HG02798 (cell line): Measurements from ENCODE around the gene FLRT1.

ENCODE experiments used
- ATAC-seq: cut with Tn5 transposase; IDR thresholded peaks from one replicate; pipeline ENCODE4 v1.9.1; 2021; ENCODE audit warnings: mild to moderate bottlenecking; ENCODE audit not compliant: unreplicated experiment, poor library complexity

FLRT1 gene

GRCh38 chr11:64062185-64063039 is 26.7 kb downstream of the FLRT1 start:
- no peak for ATAC-seq

- no peak for ATAC-seq
Observed at GRCh38 chr11:64063777-64064176, 28.0 kb downstream of the FLRT1 start.

GRCh38 chr11:64064374-64065140 is 28.8 kb downstream of the FLRT1 start:
- ATAC-seq: no peak

- ATAC-seq: no peak
Observed at GRCh38 chr11:64065141-64065465, 29.4 kb downstream of the FLRT1 start.

GRCh38 chr11:64065712-64066111 is 30.0 kb downstream of the FLRT1 start:
- ATAC-seq: no peak

- ATAC-seq: no peak
Observed at GRCh38 chr11:64067230-64067993, 31.7 kb downstream of the FLRT1 start.

GRCh38 chr11:64068705-64069400 is 33.1 kb downstream of the FLRT1 start:
- ATAC-seq: no peak

GRCh38 chr11:64069401-64070313 is 33.9 kb downstream of the FLRT1 start:
- no peak for ATAC-seq

- no peak for ATAC-seq
Observed at GRCh38 chr11:64070314-64070681, 34.6 kb downstream of the FLRT1 start.

GRCh38 chr11:64071849-64072248 is 36.1 kb downstream of the FLRT1 start:
- ATAC-seq: no peak

- ATAC-seq: no peak
Observed at GRCh38 chr11:64072403-64072802, 36.7 kb downstream of the FLRT1 start.

GRCh38 chr11:64072871-64073270 is 37.1 kb downstream of the FLRT1 start:
- ATAC-seq: no peak

- no peak for ATAC-seq
Observed at GRCh38 chr11:64073542-64073941, 37.8 kb downstream of the FLRT1 start.

GRCh38 chr11:64074239-64074638 is 38.5 kb downstream of the FLRT1 start:
- ATAC-seq: no peak

GRCh38 chr11:64076758-64077157 is 41.0 kb downstream of the FLRT1 start:
- ATAC-seq: no peak

GRCh38 chr11:64077607-64078006 is 41.9 kb downstream of the FLRT1 start:
- ATAC-seq: no peak

- ATAC-seq: no peak
Observed at GRCh38 chr11:64078284-64078683, 42.6 kb downstream of the FLRT1 start.

- no peak for ATAC-seq
Observed at GRCh38 chr11:64078905-64079304, 43.2 kb downstream of the FLRT1 start.

- no peak for ATAC-seq
Observed at GRCh38 chr11:64080390-64080789, 44.7 kb downstream of the FLRT1 start.
